Tibial artery (tissue), 4 donors: Measurements from ENCODE around the gene PDLIM4.

Source experiments
- DNase-seq, 2 donors: peaks; one replicate each; pipeline ENCODE4 v3.0.0-alpha.2; 2019
- H3K27ac ChIP-seq, 2 donors: fragments of 200-600 bp; sonication (generic) in 1 of 2; 1 replicate in 1 of 2; 2 replicates in 1 of 2; pipeline ENCODE4 v1.5.1; 2018 to 2019; ENCODE audit warnings: mild to moderate bottlenecking in 1 of 2
- H3K27me3 ChIP-seq, 2 donors: fragments of 200-600 bp; sonication (generic) in 1 of 2; one replicate each; pipeline versions ENCODE4 v1.5.1 to v1.6.0; 2016 to 2019
- H3K36me3 ChIP-seq, 3 donors: fragments of 200-600 bp; sonication (generic) in 2 of 3; one replicate each; pipeline ENCODE4 v1.5.1; 2016 to 2019; ENCODE audit warnings: mild to moderate bottlenecking in 2 of 3
- H3K4me1 ChIP-seq, 4 donors: fragments of 200-600 bp; sonication (generic) in 2 of 4; 1 replicate in 3 of 4; 2 replicates in 1 of 4; pipeline ENCODE4 v1.5.1; 2016 to 2019
- H3K4me3 ChIP-seq, 2 donors: fragments of 200-600 bp; sonication (generic) in 1 of 2; 1 replicate in 1 of 2; 2 replicates in 1 of 2; pipeline ENCODE4 v1.5.1; 2018 to 2019; ENCODE audit warnings: mild to moderate bottlenecking in 2 of 2
- H3K9me3 ChIP-seq, 3 donors: fragments of 200-600 bp; sonication (generic) in 1 of 3; one replicate each; pipeline ENCODE4 v1.5.1; 2016 to 2019
- CTCF ChIP-seq, 2 experiments: fragments of 200-600 bp in 1 of 2; fragments of 450-650 bp in 1 of 2; IDR thresholded peaks; one replicate each; pipeline ENCODE4 v1.5.1; 2017 to 2019; ENCODE audit warnings: antibody characterized with exemption in 2 of 2, mild to moderate bottlenecking in 1 of 2, moderate library complexity in 1 of 2
- intact Hi-C: fragments of 100-400 bp; cut with DNase I; formaldehyde crosslinking; loops from one replicate; pipeline ENCODE4 v1.15.0; 2023; ENCODE audit warnings: low total_unique reads

PDLIM4 gene

GRCh38 chr5:132279801-132280200 is 22.3 kb downstream of the PDLIM4 start:
- H3K27ac ChIP-seq, result no peak overlapping the region
- H3K4me3 ChIP-seq, result no peak overlapping the region
- no peaks in the 10 kb centered on the region for H3K9me3 ChIP-seq
- no peaks in the 10 kb centered on the region for H3K4me1 ChIP-seq
- H3K27me3 ChIP-seq, result no peaks in the 10 kb centered on the region
- TF ChIP-seq CTCF (IDR thresholded peaks at IDR 0.05), result no peak
- no peak for DNase-seq
- no peaks in the 10 kb centered on the region for H3K36me3 ChIP-seq
- intact Hi-C loops, result no loop called here

- intact Hi-C loops, result no loop called here
- DNase-seq, result no peak
- Histone ChIP-seq H3K4me3 (no peak overlapping the region), H3K4me1 (no peaks in the 10 kb centered on the region), H3K9me3 (no peaks in the 10 kb centered on the region), H3K27me3 (no peaks in the 10 kb centered on the region), H3K36me3 (no peaks in the 10 kb centered on the region), H3K27ac (no peak overlapping the region)
- no peak for TF ChIP-seq CTCF (IDR thresholded peaks at IDR 0.05)
These were observed 23.1 kb downstream of the PDLIM4 start for GRCh38 chr5:132280371-132281240.

DNA sequence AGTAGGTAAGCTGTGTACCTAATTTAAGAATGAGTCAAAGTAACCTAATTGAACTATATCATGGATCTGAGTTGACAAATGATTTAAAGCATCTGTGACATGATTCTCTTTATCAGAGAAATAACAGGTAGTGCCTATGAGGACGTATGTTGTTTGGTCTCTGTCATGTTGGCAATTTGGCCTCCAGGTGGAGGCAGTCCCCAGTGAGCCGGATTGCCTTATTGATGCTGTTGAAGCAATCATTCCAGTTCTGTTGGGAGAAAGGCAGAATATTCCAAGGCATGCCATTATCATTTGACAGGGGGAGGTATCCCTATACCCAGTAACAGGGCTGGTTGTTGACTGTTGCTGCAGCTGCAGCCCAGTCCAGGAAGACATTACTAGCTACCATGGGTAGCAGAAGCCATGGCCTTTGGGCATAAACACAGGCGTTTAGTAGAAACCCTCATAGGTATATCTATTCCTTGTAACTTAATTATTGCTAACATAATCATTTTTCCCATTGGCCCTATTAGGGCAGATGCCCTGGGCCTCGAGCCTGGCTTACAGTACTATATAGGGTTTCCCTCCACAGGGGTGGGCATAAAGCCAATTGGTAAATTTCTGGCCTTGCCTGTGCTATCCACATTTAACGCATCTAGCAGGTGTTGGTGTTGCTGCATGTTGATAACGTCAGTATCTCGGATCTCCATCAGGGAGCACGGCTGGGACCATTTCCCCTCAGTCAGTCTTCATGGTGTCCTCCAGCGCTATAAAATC is 24.5 kb downstream of the PDLIM4 start:
- no peak for TF ChIP-seq CTCF (IDR thresholded peaks at IDR 0.05)
- no peak overlapping the region for H3K27ac ChIP-seq
- intact Hi-C loops, result loop anchor here (2.0 kb wide), 1 partner anchor 43 kb away; no protein-coding TSS in a partner anchor

DNA sequence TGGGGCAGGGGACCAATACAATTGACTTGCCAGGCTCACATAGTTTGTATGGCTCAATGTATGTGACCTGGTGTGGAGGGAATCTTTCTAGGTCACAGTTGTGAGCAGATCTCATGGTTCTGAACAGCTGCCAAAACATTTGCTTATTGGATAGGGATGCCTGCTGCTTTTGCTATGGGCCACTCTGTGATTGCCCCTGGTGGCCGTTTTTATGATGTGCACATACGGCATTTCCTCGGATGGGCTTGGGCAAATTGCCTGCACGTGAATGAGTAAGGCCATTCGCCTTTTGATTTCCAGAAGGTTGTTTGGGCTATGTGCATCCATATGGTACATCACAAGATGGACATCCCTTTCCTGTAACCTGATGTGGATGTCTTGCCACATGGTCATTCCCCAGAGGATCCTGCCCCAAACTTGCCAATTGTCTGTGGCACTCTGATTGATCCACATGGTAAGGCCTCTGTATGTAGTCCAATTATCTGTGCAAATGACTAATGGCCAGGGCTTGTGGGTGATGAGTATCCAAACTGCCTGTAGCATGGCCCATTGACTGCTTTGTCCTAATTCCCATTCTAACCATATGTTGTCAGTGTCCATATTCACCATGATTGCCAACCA is 26.0 kb downstream of the PDLIM4 start:
- H3K9me3 ChIP-seq, result no peaks in the 10 kb centered on the region
- DNase-seq, result no peak
- H3K4me1 ChIP-seq, result peaks cover 0 to 12% (median 9%) of the 10 kb centered on the region in 4 donors
- no peak overlapping the region for H3K4me3 ChIP-seq
- TF ChIP-seq CTCF (IDR thresholded peaks at IDR 0.05), result peak; percentile 46 to 47
- intact Hi-C loops, result loop anchor here (2.0 kb wide), 1 partner anchor 45 kb away; no protein-coding TSS in a partner anchor
- H3K27me3 ChIP-seq, result no peaks in the 10 kb centered on the region
- no peak overlapping the region for H3K27ac ChIP-seq
- H3K36me3 ChIP-seq, result no peaks in the 10 kb centered on the region

More for the DNA sequence above, 24.5 kb downstream of the PDLIM4 start:
- Histone ChIP-seq H3K36me3 (no peaks in the 10 kb centered on the region), H3K4me1 (no peaks in the 10 kb centered on the region), H3K4me3 (no peak overlapping the region), H3K27me3 (no peaks in the 10 kb centered on the region), H3K9me3 (no peaks in the 10 kb centered on the region)
- DNase-seq, result no peak

GRCh38 chr5:132289097-132289496 is 31.6 kb downstream of the PDLIM4 start:
- no peak overlapping the region for H3K4me3 ChIP-seq
- H3K27ac ChIP-seq, result no peak overlapping the region
- H3K36me3 ChIP-seq, result no peaks in the 10 kb centered on the region
- H3K27me3 ChIP-seq, result no peaks in the 10 kb centered on the region
- DNase-seq, result no peak
- no peaks in the 10 kb centered on the region for H3K9me3 ChIP-seq
- intact Hi-C loops, result no loop called here
- peaks cover 0 to 30% (median 23%) of the 10 kb centered on the region in 4 donors for H3K4me1 ChIP-seq
- no peak for TF ChIP-seq CTCF (IDR thresholded peaks at IDR 0.05)
